Keratinocyte (primary cell): ENCODE data around the gene PLXDC2.

Experiments used
- CTCF ChIP-seq, 3 experiments: IDR thresholded peaks in 1 of 3; conservative IDR thresholded peaks in 1 of 3; optimal IDR thresholded peaks in 1 of 3; 2 replicates in 2 of 3; 3 replicates in 1 of 3; pipeline versions ENCODE3 to v1.5.1; 2011; ENCODE audit warnings: low read length in 3 of 3, mild to moderate bottlenecking in 3 of 3, moderate library complexity in 2 of 3, control low read depth in 1 of 3, inconsistent platforms in 1 of 3; ENCODE audit not compliant: insufficient read depth in 2 of 3; ENCODE audit errors: extremely low read depth in 1 of 3
- EZH2 ChIP-seq: IDR thresholded peaks from one replicate; pipeline ENCODE4 v1.6.1; 2012; ENCODE audit warnings: inconsistent platforms, mild to moderate bottlenecking, low read length, moderate library complexity

GRCh38 chr10:19902456-19902855 is 86.2 kb downstream of the PLXDC2 start:
- TF ChIP-seq CTCF (optimal IDR thresholded peaks at IDR 0.05 in 1 of 3, IDR thresholded peaks at IDR 0.05 in 1 of 3, conservative IDR thresholded peaks at IDR 0.05 in 1 of 3; ENCODE audit: extremely low read depth in 1 of 3, insufficient read depth in 2 of 3, low read length in 3 of 3) = no peak
- TF ChIP-seq EZH2 = no peak
